SK-N-SH (cell line): ENCODE measurements around the gene PLEKHH1.

Source experiments
- CHD2 ChIP-seq: fragments of 150-350 bp; IDR thresholded peaks from 2 replicates; pipeline ENCODE4 v1.6.1; 2018; ENCODE audit warnings: low read length; ENCODE audit not compliant: partially characterized antibody
- GABPA ChIP-seq: IDR thresholded peaks from 2 replicates; pipeline ENCODE4 v1.4.0; 2012; ENCODE audit warnings: low read depth, mild to moderate bottlenecking
- MEF2A ChIP-seq: IDR thresholded peaks from 2 replicates; pipeline ENCODE4 v1.4.0; 2012; ENCODE audit warnings: low read depth, borderline replicate concordance
- POLR2AphosphoS5 ChIP-seq: IDR thresholded peaks from 2 replicates; pipeline ENCODE4 v1.6.1; 2012; ENCODE audit warnings: low read depth, low read length
- RFX5 ChIP-seq: IDR thresholded peaks from 2 replicates; pipeline ENCODE4 v1.6.1; 2012; ENCODE audit warnings: mild to moderate bottlenecking, improper control_type of control experiment, low read length
- SMC3 ChIP-seq: IDR thresholded peaks from 2 replicates; pipeline ENCODE4 v1.6.1; 2012; ENCODE audit warnings: low read depth, low read length, improper control_type of control experiment
- TAF1 ChIP-seq: IDR thresholded peaks from 2 replicates; pipeline ENCODE4 v1.6.1; 2012; ENCODE audit warnings: low read depth, mild to moderate bottlenecking, low read length, moderate library complexity, borderline replicate concordance
- TEAD4 ChIP-seq: IDR thresholded peaks from 2 replicates; pipeline ENCODE4 v1.4.0; 2012; ENCODE audit warnings: mild to moderate bottlenecking, borderline replicate concordance; ENCODE audit not compliant: insufficient read depth
- TF ChIP-seq, protein P1 (sequence below): fragments of 200-600 bp; sonication (generic); IDR thresholded peaks from 2 replicates; pipeline ENCODE4 v1.6.1; 2017; ENCODE audit warnings: antibody characterized with exemption, mild to moderate bottlenecking, moderate library complexity
- TF ChIP-seq, protein P2 (sequence below): IDR thresholded peaks from 2 replicates; pipeline ENCODE4 v1.6.1; 2012; ENCODE audit warnings: mild to moderate bottlenecking, low read depth, low read length, moderate library complexity

GRCh38 chr14:67602076-67602475 lies 69.0 kb downstream of the PLEKHH1 start:
- TF ChIP-seq TEAD4 (no peak), POLR2AphosphoS5 (no peak), RFX5 (no peak), MEF2A (no peak), CHD2 (no peak), GABPA (no peak), TAF1 (no peak), SMC3 (no peak)
- TF ChIP-seq, protein P1, sequence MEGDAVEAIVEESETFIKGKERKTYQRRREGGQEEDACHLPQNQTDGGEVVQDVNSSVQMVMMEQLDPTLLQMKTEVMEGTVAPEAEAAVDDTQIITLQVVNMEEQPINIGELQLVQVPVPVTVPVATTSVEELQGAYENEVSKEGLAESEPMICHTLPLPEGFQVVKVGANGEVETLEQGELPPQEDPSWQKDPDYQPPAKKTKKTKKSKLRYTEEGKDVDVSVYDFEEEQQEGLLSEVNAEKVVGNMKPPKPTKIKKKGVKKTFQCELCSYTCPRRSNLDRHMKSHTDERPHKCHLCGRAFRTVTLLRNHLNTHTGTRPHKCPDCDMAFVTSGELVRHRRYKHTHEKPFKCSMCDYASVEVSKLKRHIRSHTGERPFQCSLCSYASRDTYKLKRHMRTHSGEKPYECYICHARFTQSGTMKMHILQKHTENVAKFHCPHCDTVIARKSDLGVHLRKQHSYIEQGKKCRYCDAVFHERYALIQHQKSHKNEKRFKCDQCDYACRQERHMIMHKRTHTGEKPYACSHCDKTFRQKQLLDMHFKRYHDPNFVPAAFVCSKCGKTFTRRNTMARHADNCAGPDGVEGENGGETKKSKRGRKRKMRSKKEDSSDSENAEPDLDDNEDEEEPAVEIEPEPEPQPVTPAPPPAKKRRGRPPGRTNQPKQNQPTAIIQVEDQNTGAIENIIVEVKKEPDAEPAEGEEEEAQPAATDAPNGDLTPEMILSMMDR, result no peak
- TF ChIP-seq, protein P2, sequence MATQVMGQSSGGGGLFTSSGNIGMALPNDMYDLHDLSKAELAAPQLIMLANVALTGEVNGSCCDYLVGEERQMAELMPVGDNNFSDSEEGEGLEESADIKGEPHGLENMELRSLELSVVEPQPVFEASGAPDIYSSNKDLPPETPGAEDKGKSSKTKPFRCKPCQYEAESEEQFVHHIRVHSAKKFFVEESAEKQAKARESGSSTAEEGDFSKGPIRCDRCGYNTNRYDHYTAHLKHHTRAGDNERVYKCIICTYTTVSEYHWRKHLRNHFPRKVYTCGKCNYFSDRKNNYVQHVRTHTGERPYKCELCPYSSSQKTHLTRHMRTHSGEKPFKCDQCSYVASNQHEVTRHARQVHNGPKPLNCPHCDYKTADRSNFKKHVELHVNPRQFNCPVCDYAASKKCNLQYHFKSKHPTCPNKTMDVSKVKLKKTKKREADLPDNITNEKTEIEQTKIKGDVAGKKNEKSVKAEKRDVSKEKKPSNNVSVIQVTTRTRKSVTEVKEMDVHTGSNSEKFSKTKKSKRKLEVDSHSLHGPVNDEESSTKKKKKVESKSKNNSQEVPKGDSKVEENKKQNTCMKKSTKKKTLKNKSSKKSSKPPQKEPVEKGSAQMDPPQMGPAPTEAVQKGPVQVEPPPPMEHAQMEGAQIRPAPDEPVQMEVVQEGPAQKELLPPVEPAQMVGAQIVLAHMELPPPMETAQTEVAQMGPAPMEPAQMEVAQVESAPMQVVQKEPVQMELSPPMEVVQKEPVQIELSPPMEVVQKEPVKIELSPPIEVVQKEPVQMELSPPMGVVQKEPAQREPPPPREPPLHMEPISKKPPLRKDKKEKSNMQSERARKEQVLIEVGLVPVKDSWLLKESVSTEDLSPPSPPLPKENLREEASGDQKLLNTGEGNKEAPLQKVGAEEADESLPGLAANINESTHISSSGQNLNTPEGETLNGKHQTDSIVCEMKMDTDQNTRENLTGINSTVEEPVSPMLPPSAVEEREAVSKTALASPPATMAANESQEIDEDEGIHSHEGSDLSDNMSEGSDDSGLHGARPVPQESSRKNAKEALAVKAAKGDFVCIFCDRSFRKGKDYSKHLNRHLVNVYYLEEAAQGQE, result no peak
